Epithelial cell of esophagus (primary cell): ENCODE data around the gene KIAA0930.
A peak's percentile ranks its signal among the peaks of the same experiment; 100 is the strongest.

Experiments used
- DNase-seq: peaks from one replicate; pipeline ENCODE4 v3.0.0; 2010; ENCODE audit warnings: low read depth
- H3K4me3 ChIP-seq: 2 replicates; pipeline ENCODE4 v1.5.1; 2011; ENCODE audit warnings: mild to moderate bottlenecking, low read length, control low read depth
- TF ChIP-seq, protein P1 (sequence below): IDR thresholded peaks from 2 replicates; pipeline ENCODE4 v1.5.1; 2011; ENCODE audit warnings: low read depth, mild to moderate bottlenecking, low read length, control low read depth, inconsistent platforms; ENCODE audit not compliant: insufficient read depth; ENCODE audit errors: missing control alignments

KIAA0930 gene

DNA sequence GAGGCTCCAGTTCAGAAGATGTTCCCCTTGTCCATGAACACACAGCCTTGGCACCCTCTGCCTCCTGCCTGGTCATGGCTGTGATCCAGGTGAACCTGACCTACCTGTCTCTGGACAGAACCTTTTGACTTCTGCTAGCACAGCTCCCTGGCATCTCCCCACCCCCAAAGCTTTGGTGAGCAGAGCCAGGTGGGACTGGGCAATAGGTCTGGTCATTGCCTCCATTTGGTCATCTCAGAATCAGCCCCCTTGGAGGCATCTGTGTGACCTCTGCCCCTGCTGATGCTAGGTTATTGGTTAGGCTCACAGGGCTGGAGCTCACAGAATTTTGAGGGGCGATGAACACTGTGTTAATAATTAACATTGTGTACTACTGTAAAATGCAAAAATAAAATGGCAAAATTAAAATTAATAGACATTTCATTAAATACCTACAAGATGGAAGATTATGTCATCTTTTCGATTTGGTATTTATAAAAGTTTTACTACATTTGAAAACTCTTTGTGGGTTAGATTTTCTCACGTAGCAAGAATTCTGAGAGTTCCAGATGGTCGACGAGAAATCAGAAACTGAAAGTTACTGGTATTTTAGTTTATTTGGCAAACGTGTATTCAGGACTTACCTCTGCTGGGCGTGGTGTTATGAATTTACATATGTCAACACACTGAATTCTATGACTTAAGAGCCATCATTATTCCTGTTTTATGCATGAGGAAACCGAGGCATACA is 8.3 kb upstream of the KIAA0930 start:
- peak; percentile 30 for DNase-seq
- TF ChIP-seq, protein P1, sequence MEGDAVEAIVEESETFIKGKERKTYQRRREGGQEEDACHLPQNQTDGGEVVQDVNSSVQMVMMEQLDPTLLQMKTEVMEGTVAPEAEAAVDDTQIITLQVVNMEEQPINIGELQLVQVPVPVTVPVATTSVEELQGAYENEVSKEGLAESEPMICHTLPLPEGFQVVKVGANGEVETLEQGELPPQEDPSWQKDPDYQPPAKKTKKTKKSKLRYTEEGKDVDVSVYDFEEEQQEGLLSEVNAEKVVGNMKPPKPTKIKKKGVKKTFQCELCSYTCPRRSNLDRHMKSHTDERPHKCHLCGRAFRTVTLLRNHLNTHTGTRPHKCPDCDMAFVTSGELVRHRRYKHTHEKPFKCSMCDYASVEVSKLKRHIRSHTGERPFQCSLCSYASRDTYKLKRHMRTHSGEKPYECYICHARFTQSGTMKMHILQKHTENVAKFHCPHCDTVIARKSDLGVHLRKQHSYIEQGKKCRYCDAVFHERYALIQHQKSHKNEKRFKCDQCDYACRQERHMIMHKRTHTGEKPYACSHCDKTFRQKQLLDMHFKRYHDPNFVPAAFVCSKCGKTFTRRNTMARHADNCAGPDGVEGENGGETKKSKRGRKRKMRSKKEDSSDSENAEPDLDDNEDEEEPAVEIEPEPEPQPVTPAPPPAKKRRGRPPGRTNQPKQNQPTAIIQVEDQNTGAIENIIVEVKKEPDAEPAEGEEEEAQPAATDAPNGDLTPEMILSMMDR: no peak
- H3K4me3 ChIP-seq: no peak overlapping the region

DNA sequence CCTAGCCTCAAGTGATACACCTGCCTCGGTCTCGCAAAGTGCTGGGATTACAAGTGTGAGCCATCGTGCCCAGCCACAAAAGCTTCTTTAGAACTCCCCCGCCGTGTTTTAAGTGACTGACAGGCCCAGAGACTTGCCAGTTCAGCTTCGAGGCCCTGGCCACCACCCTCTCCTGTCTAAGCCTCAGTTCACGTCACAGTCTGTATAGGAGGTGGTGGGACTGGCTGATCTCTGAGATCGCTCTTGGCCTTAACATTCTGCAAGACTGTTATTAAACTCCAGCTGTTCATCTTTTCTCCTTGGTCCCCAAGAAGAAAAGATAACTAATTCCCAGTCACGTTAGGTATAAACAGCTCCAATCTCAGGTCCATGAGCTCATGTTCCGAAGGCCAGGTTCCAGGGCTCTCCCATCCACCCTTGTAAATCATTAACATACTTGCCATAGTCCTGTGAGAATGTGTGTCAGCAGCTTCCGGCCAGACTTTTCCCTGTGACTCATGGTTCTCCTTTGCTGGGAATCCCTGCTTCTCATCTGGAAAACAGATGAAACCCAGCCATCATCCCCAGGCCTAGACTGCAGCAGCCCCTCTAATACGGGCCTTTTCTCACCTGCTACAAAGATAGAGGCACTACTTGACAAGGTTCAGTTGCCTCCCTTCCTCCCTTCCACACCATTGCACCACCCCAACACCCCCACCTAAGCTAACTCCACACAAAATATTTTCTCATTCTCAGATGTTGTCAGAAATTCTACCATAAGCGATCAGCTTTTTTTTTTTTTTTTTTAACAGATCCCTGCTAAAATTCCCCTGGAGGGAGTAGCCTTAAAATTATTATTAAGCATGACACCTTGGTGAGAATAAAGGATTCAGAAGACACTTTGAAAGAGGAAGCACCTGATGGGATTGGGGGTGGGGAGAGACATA is 5.6 kb upstream of the KIAA0930 start:
- H3K4me3 ChIP-seq: no peak overlapping the region
- TF ChIP-seq, protein P1: no peak
- DNase-seq: peak; percentile 97

DNA sequence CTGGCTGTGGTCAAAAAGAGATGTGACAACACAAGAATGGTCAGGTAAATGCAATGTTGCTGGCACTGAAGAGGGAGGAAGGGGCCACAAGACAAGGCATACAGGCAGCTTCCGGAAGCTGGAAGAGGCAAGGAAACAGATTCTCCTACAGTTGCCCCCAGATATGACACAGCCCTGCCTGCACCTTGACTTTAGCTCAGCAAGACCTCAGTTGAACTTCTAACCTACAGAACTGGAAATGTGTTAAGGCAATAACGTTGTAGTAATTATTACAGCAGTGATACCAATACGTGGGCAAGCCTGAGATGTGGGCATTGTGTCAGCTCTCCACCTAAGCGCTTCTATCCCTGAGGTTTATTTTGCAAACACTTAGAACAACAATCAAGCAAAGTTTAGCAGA is 4.2 kb upstream of the KIAA0930 start:
- TF ChIP-seq, protein P1: no peak
- DNase-seq: no peak
- H3K4me3 ChIP-seq: no peak overlapping the region

DNA sequence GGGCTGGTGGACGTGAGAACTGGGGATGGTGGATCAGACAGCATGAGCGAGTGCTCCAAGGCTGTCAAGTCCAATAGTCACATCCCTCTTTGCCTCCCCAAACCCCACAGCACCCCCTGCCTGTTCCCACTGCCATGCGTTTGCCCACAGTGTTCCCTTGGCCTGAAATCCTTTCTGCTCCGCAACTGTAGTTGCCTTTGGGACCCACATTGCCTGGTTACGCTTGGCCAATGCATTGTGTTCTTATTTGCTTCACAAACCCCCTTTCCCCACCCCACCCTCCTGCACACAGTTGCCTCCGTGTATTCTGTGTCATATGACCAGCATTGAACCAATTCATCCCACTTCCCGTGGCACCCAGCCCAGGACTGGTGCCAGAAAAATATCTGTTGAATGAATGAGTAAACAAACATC is 2.1 kb upstream of the KIAA0930 start:
- DNase-seq: peak; percentile 80
- no peak overlapping the region for H3K4me3 ChIP-seq
- TF ChIP-seq, protein P1: peak; percentile 31

DNA sequence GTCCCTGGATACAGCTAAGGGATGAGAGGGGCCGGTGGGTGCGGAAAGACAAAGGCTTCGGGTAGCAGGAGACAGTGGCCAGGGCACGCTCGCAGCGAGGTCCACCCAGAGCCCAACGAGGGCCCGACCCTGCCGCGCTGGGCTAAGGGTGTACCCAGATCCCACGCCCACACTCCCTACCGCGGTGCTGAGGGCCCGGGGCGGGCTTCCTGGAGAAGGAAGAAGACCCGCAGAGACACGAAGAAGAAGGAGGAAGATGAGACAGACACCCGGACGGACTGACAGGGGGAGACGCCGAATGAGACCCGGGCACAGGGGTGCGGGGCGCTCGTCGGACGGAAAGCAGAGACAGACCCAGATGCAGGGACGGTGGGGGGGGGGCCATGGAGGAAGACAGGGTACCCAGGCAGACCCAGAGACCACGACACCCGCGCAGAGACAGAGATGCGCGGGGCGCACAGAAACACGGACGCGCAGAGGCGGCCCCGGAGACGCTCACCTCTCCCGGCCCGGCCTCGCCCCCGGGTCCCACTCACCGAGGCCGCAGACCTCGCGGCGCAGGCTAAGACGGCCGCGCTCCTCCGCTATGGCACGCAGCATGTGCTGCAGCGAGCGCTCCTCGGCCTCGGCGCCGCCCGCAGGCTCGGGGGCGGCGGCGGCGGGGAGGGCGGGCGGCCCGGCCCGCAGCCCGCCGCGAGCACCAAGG is 437 bp downstream of the KIAA0930 start:
- TF ChIP-seq, protein P1: no peak
- peak overlapping the region; percentile 79 for H3K4me3 ChIP-seq
- peak; percentile 25 for DNase-seq

DNA sequence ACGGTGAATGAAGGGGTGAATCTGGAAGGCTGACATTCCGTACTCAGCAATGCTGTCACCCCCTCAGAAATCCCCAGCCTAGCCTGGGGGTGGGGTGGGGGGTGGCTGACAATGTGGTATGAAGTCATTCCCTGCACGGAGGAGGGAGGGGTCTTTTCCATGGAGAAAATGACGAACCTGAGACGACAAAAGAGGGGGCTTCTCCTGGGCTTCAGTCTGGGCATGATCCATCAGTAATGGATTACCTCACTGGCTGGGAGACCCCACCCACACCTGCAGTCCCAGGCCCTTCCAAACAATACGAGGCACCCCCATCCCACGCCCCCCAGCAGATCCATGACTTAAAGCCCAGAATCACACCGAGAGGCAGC is 1.0 kb downstream of the KIAA0930 start:
- H3K4me3 ChIP-seq: peak overlapping the region; percentile 79
- peak; percentile 37 for DNase-seq
- TF ChIP-seq, protein P1: no peak
